ENCODE data around the gene KLF11. TPM values are rescaled to one million over a fixed set of nuclear protein-coding genes. Genes with fewer than 3 reads are reported as not detected.

Gene KLF11
- total and polyA plus RNA-seq, 11 donors: 5.4 to 43.8 (median 19.4) TPM

DNA sequence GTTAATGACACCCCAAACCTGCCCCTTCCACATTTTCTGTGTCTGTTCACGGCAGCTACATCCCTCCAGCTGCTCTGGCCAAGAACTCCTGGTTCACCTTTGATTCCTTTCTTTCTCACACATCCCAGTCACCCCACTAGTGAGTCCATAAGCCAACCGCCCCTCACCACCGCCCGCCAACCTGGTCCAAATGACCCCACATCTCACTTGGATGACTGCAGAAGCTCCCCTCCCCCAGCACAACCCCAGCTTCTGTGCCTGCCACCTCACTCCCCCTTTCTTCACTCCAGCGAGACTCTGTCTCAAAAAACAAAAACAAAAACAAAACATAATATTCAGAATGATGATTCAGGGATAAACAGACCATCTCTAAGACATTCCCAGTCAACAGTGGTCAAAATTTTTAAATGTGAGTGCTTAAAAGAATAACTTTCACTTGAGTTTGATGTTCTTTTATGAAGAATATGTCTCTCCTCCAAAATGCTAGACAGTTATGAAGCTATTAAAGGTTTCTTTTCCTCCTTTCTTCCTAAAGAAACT is 33.7 kb downstream of the KLF11 start:
- H3K27ac ChIP-seq: no peak overlapping the region
- H3K4me1 ChIP-seq: peaks cover 0 to 30% (median 14%) of the 10 kb centered on the region in 12 donors
- no peaks in the 10 kb centered on the region for H3K36me3 ChIP-seq
- ATAC-seq (no peak), DNase-seq (no peak)
- peaks cover 0 to 63% (median 14%) of the 10 kb centered on the region in 9 donors for H3K27me3 ChIP-seq
- no peak for TF ChIP-seq POLR2A (IDR thresholded peaks at IDR 0.05)
- TF ChIP-seq, protein P1, sequence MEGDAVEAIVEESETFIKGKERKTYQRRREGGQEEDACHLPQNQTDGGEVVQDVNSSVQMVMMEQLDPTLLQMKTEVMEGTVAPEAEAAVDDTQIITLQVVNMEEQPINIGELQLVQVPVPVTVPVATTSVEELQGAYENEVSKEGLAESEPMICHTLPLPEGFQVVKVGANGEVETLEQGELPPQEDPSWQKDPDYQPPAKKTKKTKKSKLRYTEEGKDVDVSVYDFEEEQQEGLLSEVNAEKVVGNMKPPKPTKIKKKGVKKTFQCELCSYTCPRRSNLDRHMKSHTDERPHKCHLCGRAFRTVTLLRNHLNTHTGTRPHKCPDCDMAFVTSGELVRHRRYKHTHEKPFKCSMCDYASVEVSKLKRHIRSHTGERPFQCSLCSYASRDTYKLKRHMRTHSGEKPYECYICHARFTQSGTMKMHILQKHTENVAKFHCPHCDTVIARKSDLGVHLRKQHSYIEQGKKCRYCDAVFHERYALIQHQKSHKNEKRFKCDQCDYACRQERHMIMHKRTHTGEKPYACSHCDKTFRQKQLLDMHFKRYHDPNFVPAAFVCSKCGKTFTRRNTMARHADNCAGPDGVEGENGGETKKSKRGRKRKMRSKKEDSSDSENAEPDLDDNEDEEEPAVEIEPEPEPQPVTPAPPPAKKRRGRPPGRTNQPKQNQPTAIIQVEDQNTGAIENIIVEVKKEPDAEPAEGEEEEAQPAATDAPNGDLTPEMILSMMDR (IDR thresholded peaks at IDR 0.05): no peak
- intact Hi-C loops (cut with DNase I): loop anchor here in 1 of 10 donors (10.0 kb wide), 1 partner anchor 588 kb away; no protein-coding TSS in a partner anchor
- WGBS, 4 donors: 90 to 91% (median 91%) methylated on average over 5 of the region's 5 CpGs
- no peak overlapping the region for H3K4me3 ChIP-seq
- H3K9me3 ChIP-seq: no peaks in the 10 kb centered on the region

DNA sequence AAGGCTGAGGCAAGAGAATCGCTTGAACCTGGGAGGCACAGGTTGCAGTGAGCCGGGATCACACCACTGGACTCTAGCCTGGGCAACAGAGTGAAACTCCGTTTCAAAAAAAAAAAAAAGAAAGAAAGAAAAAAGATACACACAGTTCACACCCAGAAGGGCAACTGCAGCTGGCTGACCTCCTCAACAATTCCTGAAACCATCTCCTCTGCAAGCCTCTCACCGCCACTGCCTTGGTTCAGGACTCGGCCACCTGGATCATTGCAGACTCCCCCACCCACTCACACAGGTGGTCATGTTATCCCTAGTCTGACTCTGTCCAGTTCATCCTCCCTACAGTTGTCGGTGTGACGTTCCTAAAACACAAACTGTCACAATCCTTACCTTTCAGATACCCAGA is 34.7 kb downstream of the KLF11 start:
- Histone ChIP-seq H3K36me3 (no peaks in the 10 kb centered on the region), H3K4me3 (peak overlapping the region in 5 of 12 donors; percentile 51 to 75 (median 65)), H3K9me3 (no peaks in the 10 kb centered on the region), H3K27ac (peak overlapping the region in 4 of 12 donors; percentile 87 to 90 (median 88)), H3K4me1 (peaks cover 0 to 24% (median 14%) of the 10 kb centered on the region in 12 donors), H3K27me3 (peaks cover 0 to 72% (median 14%) of the 10 kb centered on the region in 9 donors)
- DNase-seq: no peak
- 89 to 93% (median 91%) methylated on average over 7 of the region's 7 CpGs for WGBS, 4 donors
- intact Hi-C loops (cut with DNase I): loop anchor here in 1 of 10 donors (10.0 kb wide), 1 partner anchor 587 kb away; no protein-coding TSS in a partner anchor
- ATAC-seq: no peak
- TF ChIP-seq, protein P1 (IDR thresholded peaks at IDR 0.05): no peak
- TF ChIP-seq POLR2A (IDR thresholded peaks at IDR 0.05): no peak

DNA sequence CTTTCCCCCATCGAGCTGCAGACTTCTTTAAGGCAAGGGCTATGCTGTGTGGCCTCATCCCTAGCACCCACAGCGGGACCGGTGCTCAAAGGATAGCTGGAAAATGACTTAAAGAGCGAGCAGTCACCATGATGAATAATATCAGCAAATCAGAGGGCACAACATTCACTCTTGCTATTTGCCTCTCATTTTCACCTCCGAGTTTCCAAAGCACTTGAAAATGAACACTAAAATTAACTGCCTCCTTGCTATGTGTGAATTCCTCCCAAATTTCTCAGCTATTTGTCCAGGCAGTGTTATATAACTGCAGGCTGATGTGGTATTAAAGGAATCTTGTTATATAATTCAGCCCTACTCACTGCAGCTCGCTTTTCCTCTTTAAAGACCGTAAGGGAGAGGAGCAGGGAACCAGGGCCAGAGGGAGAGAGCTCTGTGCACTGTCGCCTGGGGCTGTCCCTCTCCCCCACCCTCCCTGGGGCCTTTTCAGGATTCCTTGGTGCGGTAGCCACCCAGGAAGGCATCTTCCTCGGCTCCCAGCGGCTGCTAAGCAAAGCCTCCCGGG is 35.4 kb downstream of the KLF11 start:
- ATAC-seq (peak; percentile 19 to 72 (median 40)), DNase-seq (no peak)
- Histone ChIP-seq H3K27ac (peak overlapping the region in 10 of 12 donors; percentile 35 to 92 (median 87)), H3K27me3 (peaks cover 0 to 80% (median 14%) of the 10 kb centered on the region in 9 donors), H3K4me3 (peak overlapping the region; percentile 27 to 75 (median 58)), H3K4me1 (peaks cover 0 to 29% (median 15%) of the 10 kb centered on the region in 12 donors), H3K9me3 (no peaks in the 10 kb centered on the region), H3K36me3 (no peaks in the 10 kb centered on the region)
- 23 to 31% (median 26%) methylated on average over 12 of the region's 12 CpGs for WGBS, 4 donors
- intact Hi-C loops (cut with DNase I): loop anchor here in 1 of 10 donors (10.0 kb wide), 1 partner anchor 586 kb away; no protein-coding TSS in a partner anchor
- TF ChIP-seq, protein P1 (IDR thresholded peaks at IDR 0.05): no peak
- TF ChIP-seq POLR2A (IDR thresholded peaks at IDR 0.05): no peak

DNA sequence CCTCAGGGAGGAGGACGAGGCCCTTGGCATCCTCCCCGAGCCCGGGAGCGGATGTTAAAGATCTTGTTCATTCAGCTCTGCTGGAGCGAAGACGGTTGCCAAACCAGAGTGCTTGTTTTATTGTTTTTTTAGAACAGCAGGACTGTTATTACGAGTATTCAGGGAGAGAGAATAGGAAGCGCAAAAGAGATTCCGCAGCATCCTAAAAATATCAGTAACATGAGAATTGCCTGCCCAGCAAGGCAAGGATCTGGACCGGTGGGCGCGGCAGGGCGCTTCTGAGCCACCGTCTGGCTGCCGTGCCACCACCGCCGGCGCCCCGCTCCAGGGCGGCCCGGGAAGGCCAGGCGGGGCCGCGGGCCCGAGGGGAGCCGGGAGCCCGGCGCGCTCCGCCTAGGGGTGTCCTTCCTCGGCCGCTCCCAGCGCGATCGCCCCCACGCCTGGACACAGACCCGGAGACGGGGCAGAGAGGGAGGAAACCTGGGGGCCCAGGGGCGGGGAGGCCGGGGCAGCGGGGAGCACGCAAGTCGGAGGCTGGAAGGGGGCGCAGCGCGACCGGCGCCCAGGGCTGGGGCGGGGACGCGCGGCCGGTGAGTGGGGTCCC is 36.0 kb downstream of the KLF11 start:
- H3K27me3 ChIP-seq: peaks cover 0 to 85% (median 14%) of the 10 kb centered on the region in 9 donors
- H3K9me3 ChIP-seq: no peaks in the 10 kb centered on the region
- TF ChIP-seq POLR2A (IDR thresholded peaks at IDR 0.05): no peak
- TF ChIP-seq, protein P1 (IDR thresholded peaks at IDR 0.05): no peak
- ATAC-seq (peak; percentile 57 to 85 (median 74)), DNase-seq (peak in 2 of 5 donors; percentile 55 to 62)
- no peaks in the 10 kb centered on the region for H3K36me3 ChIP-seq
- H3K4me1 ChIP-seq: peaks cover 0 to 29% (median 15%) of the 10 kb centered on the region in 12 donors
- WGBS, 4 donors: 0 to 2% (median 1%) methylated on average over 15 to 53 of the region's 53 CpGs
- peak overlapping the region in 11 of 12 donors; percentile 29 to 92 (median 87) for H3K27ac ChIP-seq
- intact Hi-C loops (cut with DNase I): loop anchor here in 1 of 10 donors (10.0 kb wide), 1 partner anchor 585 kb away; no protein-coding TSS in a partner anchor
- peak overlapping the region; percentile 27 to 75 (median 58) for H3K4me3 ChIP-seq
